HG02981 (cell line): Measurements from ENCODE around the gene BPNT1.

Source experiments
- ATAC-seq: cut with Tn5 transposase; IDR thresholded peaks from one replicate; pipeline ENCODE4 v1.9.1; 2021; ENCODE audit warnings: mild to moderate bottlenecking, moderate library complexity; ENCODE audit not compliant: unreplicated experiment

BPNT1 gene

GRCh38 chr1:220012259-220012658 is 77.3 kb downstream of the BPNT1 start:
- no peak for ATAC-seq

- ATAC-seq = no peak
Measured at GRCh38 chr1:220011620-220012019, 78.0 kb downstream of the BPNT1 start.
